Calu3 (cell line): ENCODE results near the gene ATP1B3. TPM values are rescaled to one million over a fixed set of nuclear protein-coding genes. Genes with fewer than 3 reads are reported as not detected.

Experiments used
- BruUV-seq: library from RNA; stranded (reverse); fragments of 400-500 nt; replicated peaks from 2 replicates; lab custom pipeline; 2021; lab: Mats Ljungman, UMichigan
- CTCF ChIA-PET: fragments of 300-600 bp; sonication (Branson Sonifier 250); formaldehyde crosslinking; loops from one replicate; lab custom pipeline; 2022; ENCODE audit warnings: antibody characterized with exemption; lab: Charles Lee
- DNase-seq: peaks from one replicate; pipeline ENCODE4 v3.0.0; 2022
- H3K27ac Mint-ChIP-seq: one replicate; pipeline ENCODE4 v1.8.0; 2022; ENCODE audit warnings: mixed read lengths; ENCODE audit not compliant: unreplicated experiment
- H3K27me3 Mint-ChIP-seq: one replicate; pipeline ENCODE4 v1.8.0; 2022; ENCODE audit warnings: mixed read lengths; ENCODE audit not compliant: unreplicated experiment
- H3K36me3 Mint-ChIP-seq: one replicate; pipeline ENCODE4 v1.8.0; 2022; ENCODE audit warnings: mild to moderate bottlenecking, moderate library complexity, mixed read lengths; ENCODE audit not compliant: insufficient read depth, unreplicated experiment
- H3K4me1 Mint-ChIP-seq: one replicate; pipeline ENCODE4 v1.8.0; 2022; ENCODE audit warnings: mild to moderate bottlenecking, low read depth, mixed read lengths; ENCODE audit not compliant: unreplicated experiment
- H3K4me3 Mint-ChIP-seq: one replicate; pipeline ENCODE4 v1.8.0; 2022; ENCODE audit warnings: mild to moderate bottlenecking, low read depth, moderate library complexity, mixed read lengths; ENCODE audit not compliant: unreplicated experiment
- H3K9me3 Mint-ChIP-seq: one replicate; pipeline ENCODE4 v1.8.0; 2022; ENCODE audit warnings: low read depth, mixed read lengths; ENCODE audit not compliant: unreplicated experiment
- CTCF ChIP-seq: fragments of 200-600 bp; IDR thresholded peaks from one replicate; pipeline ENCODE4 v1.8.0; 2022; ENCODE audit warnings: antibody characterized with exemption; ENCODE audit not compliant: unreplicated experiment
- intact Hi-C: fragments of 100-400 bp; cut with micrococcal nuclease; formaldehyde crosslinking; loops from one replicate; pipeline ENCODE4 v1.10.0; 2022; ENCODE audit not compliant: unreplicated experiment
- total RNA-seq: library from RNA; stranded (reverse); gene quantifications from 2 replicates; pipeline ENCODE4 v1.2.3, GENCODE V29; 2022

ATP1B3 gene
- total RNA-seq, 1 experiment from 2014 or later, result 157 TPM

GRCh38 chr3:141849056-141849815 lies 27.2 kb upstream of the ATP1B3 start:
- Mint-ChIP-seq H3K36me3 (no peaks in the 10 kb centered on the region), H3K4me3 (no peak overlapping the region), H3K27me3 (no peaks in the 10 kb centered on the region), H3K4me1 (peaks cover 10% of the 10 kb centered on the region), H3K27ac (no peak overlapping the region), H3K9me3 (no peaks in the 10 kb centered on the region)
- no peak for TF ChIP-seq CTCF
- DNase-seq, result no peak
- intact Hi-C loops, result no loop called here
- CTCF ChIA-PET, result interaction anchor here (0.5 to 0.6 kb wide), 2 partner anchors 78 to 379 kb away, joined by 3 to 10 read pairs; no protein-coding TSS in a partner anchor
- no TSS peak for BruUV-seq

GRCh38 chr3:141851411-141851810 lies 25.0 kb upstream of the ATP1B3 start:
- peak; percentile 23 for DNase-seq
- Mint-ChIP-seq H3K27me3 (no peaks in the 10 kb centered on the region), H3K4me1 (peaks cover 10% of the 10 kb centered on the region), H3K9me3 (no peaks in the 10 kb centered on the region), H3K36me3 (no peaks in the 10 kb centered on the region), H3K27ac (no peak overlapping the region), H3K4me3 (no peak overlapping the region)
- CTCF ChIA-PET, result interaction anchor here (0.6 to 1.0 kb wide), 4 partner anchors 9 to 391 kb away, joined by 3 to 7 read pairs (median 4); no protein-coding TSS in a partner anchor
- no peak for TF ChIP-seq CTCF
- intact Hi-C loops, result no loop called here
- BruUV-seq, result no TSS peak

GRCh38 chr3:141853081-141853601 lies 23.3 kb upstream of the ATP1B3 start:
- CTCF ChIA-PET, result interaction anchor here (0.6 kb wide), 1 partner anchor 153 kb away, joined by 3 read pairs; no protein-coding TSS in a partner anchor
- H3K27me3 Mint-ChIP-seq, result no peaks in the 10 kb centered on the region
- H3K4me1 Mint-ChIP-seq, result peaks cover 10% of the 10 kb centered on the region
- H3K9me3 Mint-ChIP-seq, result no peaks in the 10 kb centered on the region
- H3K4me3 Mint-ChIP-seq, result no peak overlapping the region
- TF ChIP-seq CTCF, result no peak
- no TSS peak for BruUV-seq
- peak overlapping the region; percentile 3 for H3K27ac Mint-ChIP-seq
- H3K36me3 Mint-ChIP-seq, result no peaks in the 10 kb centered on the region
- intact Hi-C loops, result no loop called here
- DNase-seq, result no peak

GRCh38 chr3:141853629-141854168 lies 22.7 kb upstream of the ATP1B3 start:
- H3K4me1 Mint-ChIP-seq, result peaks cover 10% of the 10 kb centered on the region
- H3K27me3 Mint-ChIP-seq, result no peaks in the 10 kb centered on the region
- intact Hi-C loops, result no loop called here
- no peak overlapping the region for H3K27ac Mint-ChIP-seq
- no peaks in the 10 kb centered on the region for H3K36me3 Mint-ChIP-seq
- CTCF ChIA-PET, result interaction anchor here (0.6 kb wide), 1 partner anchor 152 kb away, joined by 3 read pairs; no protein-coding TSS in a partner anchor
- TF ChIP-seq CTCF, result no peak
- DNase-seq, result no peak
- H3K4me3 Mint-ChIP-seq, result no peak overlapping the region
- no TSS peak for BruUV-seq
- H3K9me3 Mint-ChIP-seq, result no peaks in the 10 kb centered on the region
